Measurements from ENCODE around the gene DUSP23. TPM values are rescaled to one million over a fixed set of nuclear protein-coding genes. Genes with fewer than 3 reads are reported as not detected.

Gene DUSP23
- total RNA-seq, 2 experiments from 2014 or later: 1.2 to 2.0 TPM

- no TSS peak for BruUV-seq (replicated peaks)
- Histone ChIP-seq H2AFZ (ENCODE audit: low read length) (no peak overlapping the region), H3K4me3 (ENCODE audit: low read depth, low read length, poor library complexity, severe bottlenecking) (no peak overlapping the region), H3K4me2 (ENCODE audit: low read length) (no peak overlapping the region), H3K27ac (ENCODE audit: low read depth, low read length, poor library complexity, severe bottlenecking) (no peak overlapping the region), H3K9me2 (ENCODE audit: insufficient read depth, low read length) (no peaks in the 10 kb centered on the region), H3K9me3 (ENCODE audit: low read length) (no peaks in the 10 kb centered on the region), H3K4me1 (ENCODE audit: insufficient read depth, low read length, poor library complexity, severe bottlenecking) (no peaks in the 10 kb centered on the region), H3K36me3 (ENCODE audit: insufficient read depth, low read length) (no peaks in the 10 kb centered on the region), H4K20me1 (ENCODE audit: insufficient read depth, low read length) (no peaks in the 10 kb centered on the region), H3K79me2 (ENCODE audit: insufficient read depth, low read depth, low read length) (no peaks in the 10 kb centered on the region)
- intact Hi-C loops (cut with micrococcal nuclease; ENCODE audit: unreplicated experiment): no loop called here
- POLR2A ChIA-PET: interaction anchor here (0.7 to 1.0 kb wide), 2 partner anchors 27 to 47 kb away, joined by 3 read pairs; no protein-coding TSS in a partner anchor
- CTCF ChIA-PET (ENCODE audit: unreplicated experiment): no interaction called here
- no peak for DNase-seq (ENCODE audit: low spot score)
- TF ChIP-seq CTCF (conservative IDR thresholded peaks at IDR 0.05; ENCODE audit: low read length) (no peak), EZH2phosphoT487 (IDR thresholded peaks at IDR 0.05; ENCODE audit: borderline replicate concordance, low read depth, low read length) (no peak)
Measured at GRCh38 chr1:159756397-159756796, 24.4 kb upstream of the DUSP23 start.

GRCh38 chr1:159763686-159764085, 17.1 kb upstream of the DUSP23 start:
- no peak overlapping the region for H3K4me2 ChIP-seq (ENCODE audit: low read length)
- no TSS peak for BruUV-seq (replicated peaks)
- no peak for DNase-seq (ENCODE audit: low spot score)
- no peaks in the 10 kb centered on the region for H4K20me1 ChIP-seq (ENCODE audit: insufficient read depth, low read length)
- no peaks in the 10 kb centered on the region for H3K9me3 ChIP-seq (ENCODE audit: low read length)
- H3K27ac ChIP-seq (ENCODE audit: low read depth, low read length, poor library complexity, severe bottlenecking): no peak overlapping the region
- H3K4me1 ChIP-seq (ENCODE audit: insufficient read depth, low read length, poor library complexity, severe bottlenecking): no peaks in the 10 kb centered on the region
- no peak overlapping the region for H2AFZ ChIP-seq (ENCODE audit: low read length)
- H3K79me2 ChIP-seq (ENCODE audit: insufficient read depth, low read depth, low read length): no peaks in the 10 kb centered on the region
- ChIA-PET POLR2A (no interaction called here), CTCF (ENCODE audit: unreplicated experiment) (no interaction called here)
- intact Hi-C loops (cut with micrococcal nuclease; ENCODE audit: unreplicated experiment): no loop called here
- no peaks in the 10 kb centered on the region for H3K9me2 ChIP-seq (ENCODE audit: insufficient read depth, low read length)
- H3K4me3 ChIP-seq (ENCODE audit: low read depth, low read length, poor library complexity, severe bottlenecking): no peak overlapping the region
- H3K36me3 ChIP-seq (ENCODE audit: insufficient read depth, low read length): no peaks in the 10 kb centered on the region
- TF ChIP-seq EZH2phosphoT487 (IDR thresholded peaks at IDR 0.05; ENCODE audit: borderline replicate concordance, low read depth, low read length): no peak
- no peak for TF ChIP-seq CTCF (conservative IDR thresholded peaks at IDR 0.05; ENCODE audit: low read length)

GRCh38 chr1:159765806-159766205, 15.0 kb upstream of the DUSP23 start:
- Histone ChIP-seq H3K4me1 (ENCODE audit: insufficient read depth, low read length, poor library complexity, severe bottlenecking) (no peaks in the 10 kb centered on the region), H3K9me3 (ENCODE audit: low read length) (no peaks in the 10 kb centered on the region), H3K79me2 (ENCODE audit: insufficient read depth, low read depth, low read length) (no peaks in the 10 kb centered on the region), H4K20me1 (ENCODE audit: insufficient read depth, low read length) (no peaks in the 10 kb centered on the region), H3K27ac (ENCODE audit: low read depth, low read length, poor library complexity, severe bottlenecking) (no peak overlapping the region), H3K9me2 (ENCODE audit: insufficient read depth, low read length) (no peaks in the 10 kb centered on the region), H2AFZ (ENCODE audit: low read length) (no peak overlapping the region), H3K36me3 (ENCODE audit: insufficient read depth, low read length) (no peaks in the 10 kb centered on the region), H3K4me3 (ENCODE audit: low read depth, low read length, poor library complexity, severe bottlenecking) (no peak overlapping the region), H3K4me2 (ENCODE audit: low read length) (no peak overlapping the region)
- intact Hi-C loops (cut with micrococcal nuclease; ENCODE audit: unreplicated experiment): no loop called here
- no peak for DNase-seq (ENCODE audit: low spot score)
- no TSS peak for BruUV-seq (replicated peaks)
- POLR2A ChIA-PET: no interaction called here
- CTCF ChIA-PET (ENCODE audit: unreplicated experiment): no interaction called here
- TF ChIP-seq EZH2phosphoT487 (IDR thresholded peaks at IDR 0.05; ENCODE audit: borderline replicate concordance, low read depth, low read length): no peak
- no peak for TF ChIP-seq CTCF (conservative IDR thresholded peaks at IDR 0.05; ENCODE audit: low read length)
